HG03280 (cell line): ENCODE data around the gene KY.

ENCODE experiments used
- ATAC-seq: cut with Tn5 transposase; IDR thresholded peaks from one replicate; pipeline ENCODE4 v1.9.1; 2021; ENCODE audit warnings: mild to moderate bottlenecking, moderate library complexity; ENCODE audit not compliant: unreplicated experiment

The KY gene

DNA sequence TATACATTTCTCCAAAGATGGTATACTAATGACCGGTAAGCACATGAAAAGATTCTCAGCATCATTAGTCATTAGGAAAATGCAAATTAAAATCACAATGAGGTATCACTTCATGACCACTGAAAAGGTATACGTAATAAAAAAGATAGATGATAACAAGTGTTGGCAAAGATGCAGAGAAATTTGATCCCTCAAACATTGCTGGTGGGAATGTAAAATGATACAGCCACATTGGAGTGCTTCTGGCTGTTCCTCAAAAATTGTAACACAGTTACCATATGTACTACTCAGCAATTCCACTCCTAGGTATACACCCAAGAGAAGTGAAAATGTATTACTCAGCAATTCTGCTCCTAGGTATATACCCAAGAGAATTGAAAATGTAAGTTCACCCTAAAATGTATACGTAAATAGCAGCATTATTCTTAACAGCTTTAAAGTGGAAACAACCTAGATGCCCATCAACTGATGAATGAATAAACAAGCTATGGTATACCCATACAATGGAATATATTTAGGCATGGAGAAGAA, 25.0 kb upstream of the KY start:
- no peak for ATAC-seq

DNA sequence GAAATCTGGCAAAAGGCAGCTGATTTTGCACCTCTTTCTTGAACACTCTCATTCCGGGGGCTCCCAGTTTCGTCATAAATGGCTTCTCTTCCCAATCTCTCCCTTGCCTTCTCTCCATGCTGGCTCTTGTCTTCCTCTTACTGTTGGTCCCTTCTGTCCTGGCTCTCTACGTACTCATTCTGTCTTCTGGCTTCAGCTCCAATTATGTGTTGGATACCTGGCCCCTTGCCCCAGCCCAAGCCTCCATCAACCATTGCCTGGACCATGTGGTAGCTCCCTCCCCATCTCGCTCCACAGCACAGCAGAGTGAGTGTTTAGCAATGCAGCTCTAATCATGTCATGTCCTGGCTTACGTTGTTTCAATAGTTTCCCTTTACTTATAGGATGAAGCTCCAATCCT, 21.7 kb upstream of the KY start:
- ATAC-seq: no peak

DNA sequence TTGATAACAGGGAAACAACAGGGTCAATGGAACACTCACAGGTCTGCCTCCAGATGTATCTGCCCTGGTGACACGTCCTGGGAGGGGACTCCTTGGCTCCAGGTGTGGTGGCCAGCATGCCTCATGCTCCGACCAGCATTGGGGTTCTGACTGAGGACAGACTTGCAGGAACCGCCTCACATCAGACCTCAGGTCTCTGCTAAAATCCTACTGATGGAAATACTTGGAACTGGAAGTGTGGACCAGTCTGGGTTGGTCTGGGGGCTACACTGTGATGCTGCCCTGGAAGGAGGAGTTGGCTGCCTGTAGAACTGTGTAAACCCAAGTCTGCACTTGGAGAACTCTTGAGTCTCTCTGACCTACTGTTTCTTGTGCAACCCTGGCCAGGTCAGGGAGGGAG, 17.1 kb upstream of the KY start:
- no peak for ATAC-seq

DNA sequence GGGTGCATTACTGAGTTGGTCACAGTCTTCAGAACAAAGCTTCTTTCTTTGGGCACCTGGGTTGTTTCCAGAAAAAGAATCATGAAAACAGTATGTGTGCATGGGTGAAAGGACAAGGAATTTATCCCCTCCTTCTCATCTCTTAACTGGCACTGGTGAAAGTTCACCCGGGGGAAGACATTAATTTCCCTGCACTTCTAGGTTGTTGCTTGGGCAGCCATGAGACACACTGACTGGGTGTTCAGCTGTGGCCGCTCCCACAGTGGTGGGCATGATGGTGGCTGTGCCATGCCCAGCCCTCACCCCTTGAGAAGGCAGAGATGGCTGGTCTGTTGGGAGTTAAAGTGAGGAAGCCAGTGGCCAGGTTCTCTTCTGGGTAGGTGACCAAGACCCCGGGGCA, 16.6 kb upstream of the KY start:
- ATAC-seq: no peak

DNA sequence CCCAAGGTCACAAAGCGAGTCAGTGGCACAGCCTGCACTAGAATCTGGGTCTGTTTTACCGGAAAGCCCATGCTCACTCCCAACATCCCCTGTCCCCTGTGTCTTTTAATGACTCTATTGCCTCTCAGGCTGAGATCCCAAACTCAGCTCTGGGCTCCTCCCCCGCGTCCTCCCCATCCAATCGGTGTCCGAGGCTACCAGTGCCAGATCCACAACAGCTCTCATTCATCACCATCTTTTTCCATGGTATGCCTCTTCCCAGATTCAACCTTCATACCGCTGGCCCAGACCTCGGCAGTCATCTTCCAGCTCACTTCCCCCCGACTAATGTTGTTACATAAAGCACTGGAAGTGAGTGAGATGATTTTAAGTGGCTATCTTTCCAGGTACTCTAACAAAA, 16.1 kb upstream of the KY start:
- ATAC-seq: no peak

DNA sequence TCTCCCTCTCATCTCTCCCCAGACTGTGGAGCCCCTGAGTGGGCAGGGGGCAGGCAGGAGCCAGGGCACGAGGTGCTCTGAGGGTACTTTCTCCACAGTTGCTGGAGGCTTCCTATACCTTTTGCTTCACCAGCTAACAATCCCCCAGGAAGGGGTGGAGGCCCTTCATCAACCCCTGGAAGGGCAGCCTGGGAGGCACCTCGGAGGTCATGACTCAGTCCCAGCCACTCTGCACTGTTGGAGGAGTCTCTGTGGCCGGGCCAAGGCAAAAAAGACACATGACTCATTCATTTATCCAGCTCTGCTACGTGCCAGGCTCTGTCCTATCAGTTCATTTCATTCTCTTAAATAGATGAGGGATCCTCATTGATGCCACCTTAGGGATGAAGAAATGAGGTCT, 15.6 kb upstream of the KY start:
- no peak for ATAC-seq

DNA sequence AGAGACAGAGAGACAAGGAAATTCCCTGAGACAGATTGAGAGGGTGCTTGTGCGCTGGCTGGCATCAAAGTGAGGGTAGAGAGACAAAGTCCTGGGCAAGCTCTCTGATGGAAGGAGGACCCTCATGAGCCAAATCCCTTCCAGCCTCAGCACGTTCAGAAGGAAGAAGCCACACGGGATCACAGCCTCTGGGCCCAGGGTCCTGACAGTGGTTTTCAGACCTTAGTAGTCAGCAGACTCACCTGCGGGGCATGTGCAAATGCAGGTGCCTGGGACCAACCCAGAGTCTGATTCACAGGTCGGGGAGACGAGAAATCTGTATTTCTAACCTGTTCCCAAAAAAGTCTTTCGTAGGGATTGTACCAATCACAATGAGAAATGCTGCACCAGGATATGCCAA, 15.2 kb upstream of the KY start:
- no peak for ATAC-seq

DNA sequence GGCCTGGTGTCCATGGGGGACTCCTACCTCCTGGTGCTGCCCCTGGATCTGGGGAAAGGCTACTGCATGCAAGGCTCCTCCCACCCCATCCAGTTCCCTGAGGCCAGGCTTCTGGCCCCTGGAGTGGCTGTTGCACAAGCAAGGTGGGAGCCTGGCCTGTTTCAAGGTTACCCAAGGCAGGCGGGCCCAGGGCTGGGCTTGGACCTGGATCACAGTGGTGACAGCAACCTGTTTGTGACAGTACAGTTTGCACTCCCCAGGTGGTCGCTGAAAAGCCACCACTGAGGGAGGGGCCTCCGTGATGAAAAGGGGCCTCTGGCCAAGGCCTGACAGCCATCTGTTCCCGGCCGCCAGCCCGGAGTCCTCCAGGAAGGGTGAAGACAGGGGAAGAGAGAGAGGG, 14.4 kb upstream of the KY start:
- no peak for ATAC-seq

DNA sequence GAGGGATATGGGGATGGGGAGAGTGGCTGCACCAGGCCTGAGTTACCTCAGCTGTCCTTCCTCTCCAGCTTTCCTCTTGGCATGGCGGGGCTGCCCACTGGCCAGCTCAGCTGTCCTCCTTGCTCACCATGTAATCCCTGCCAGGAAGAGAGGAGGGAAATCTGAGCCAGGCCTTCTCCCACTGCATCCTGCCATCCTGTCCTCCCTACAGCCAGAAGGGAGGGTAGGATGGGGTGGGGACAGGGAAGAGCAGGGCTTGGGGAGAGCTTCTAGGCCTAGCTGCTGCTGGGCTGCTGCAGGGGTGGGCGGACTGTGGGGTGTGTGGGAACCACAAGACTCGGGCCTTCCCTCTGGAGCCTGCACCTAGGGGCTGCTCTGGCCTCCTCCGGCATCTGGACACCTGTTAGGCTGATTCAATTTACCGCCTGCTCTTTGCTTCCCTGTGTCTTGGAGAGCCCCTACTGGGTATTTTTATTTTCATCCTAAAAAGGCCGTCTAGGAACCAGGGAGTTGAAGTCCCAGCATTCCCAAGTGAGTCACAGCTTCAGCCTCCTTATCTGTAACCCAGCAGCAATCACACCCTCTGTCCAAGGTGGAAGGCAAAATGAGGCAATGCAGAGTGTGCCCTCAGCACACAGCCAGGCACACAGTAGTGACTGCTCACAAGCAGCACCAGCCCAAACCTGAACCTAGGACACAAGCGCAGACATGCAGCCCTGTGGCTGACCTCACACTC, 13.1 kb upstream of the KY start:
- no peak for ATAC-seq

DNA sequence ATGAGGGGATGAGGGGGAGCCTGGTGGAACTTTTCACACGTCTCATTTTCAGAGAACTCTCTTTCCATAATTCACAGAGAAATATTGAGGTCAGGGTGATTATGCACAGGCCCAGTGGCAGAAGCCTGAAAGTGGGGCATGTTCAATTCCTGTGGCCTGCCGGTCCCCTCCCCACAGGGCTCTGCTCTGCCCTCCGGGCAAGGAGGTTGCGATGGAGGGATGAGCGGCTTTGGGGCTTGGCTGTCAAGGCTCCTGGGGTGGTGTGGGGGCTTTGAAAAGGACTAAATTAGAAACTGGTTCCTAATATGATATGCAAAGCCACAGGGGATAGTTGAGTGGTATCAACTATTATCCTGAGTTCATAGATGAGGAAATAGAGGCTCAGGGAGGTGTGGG, 9.2 kb upstream of the KY start:
- no peak for ATAC-seq

DNA sequence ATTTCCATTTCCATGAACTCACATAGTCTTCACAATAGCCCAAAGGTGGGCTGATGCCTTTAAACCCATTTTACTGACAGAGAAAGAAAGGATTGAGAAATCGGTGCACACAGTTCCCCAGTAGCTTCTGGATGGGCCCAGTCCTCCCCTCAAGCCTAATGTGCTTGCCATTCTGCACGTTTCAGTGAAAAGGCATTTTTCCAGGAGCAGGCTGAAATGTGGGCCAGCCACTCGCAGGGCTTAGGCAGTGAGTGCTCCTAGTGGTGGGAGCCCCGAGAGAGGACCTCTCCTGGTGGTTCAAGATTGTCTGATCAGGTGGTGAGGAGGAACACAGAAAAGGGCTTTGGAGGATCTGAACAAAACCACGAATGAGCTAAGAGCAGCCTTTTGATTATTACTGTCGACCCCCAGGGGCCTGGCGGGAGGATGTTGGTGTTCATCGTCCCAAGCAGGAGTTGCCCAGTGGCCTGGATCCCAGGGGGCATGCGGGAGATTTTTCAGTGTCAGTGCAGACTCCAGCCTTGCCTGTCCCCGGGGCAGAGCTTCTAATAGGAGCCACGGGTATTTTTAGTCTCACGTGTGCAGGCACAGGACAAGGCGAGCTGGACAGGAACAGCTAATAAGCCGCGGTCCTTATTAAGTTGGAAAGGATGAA, 8.7 kb upstream of the KY start:
- no peak for ATAC-seq

DNA sequence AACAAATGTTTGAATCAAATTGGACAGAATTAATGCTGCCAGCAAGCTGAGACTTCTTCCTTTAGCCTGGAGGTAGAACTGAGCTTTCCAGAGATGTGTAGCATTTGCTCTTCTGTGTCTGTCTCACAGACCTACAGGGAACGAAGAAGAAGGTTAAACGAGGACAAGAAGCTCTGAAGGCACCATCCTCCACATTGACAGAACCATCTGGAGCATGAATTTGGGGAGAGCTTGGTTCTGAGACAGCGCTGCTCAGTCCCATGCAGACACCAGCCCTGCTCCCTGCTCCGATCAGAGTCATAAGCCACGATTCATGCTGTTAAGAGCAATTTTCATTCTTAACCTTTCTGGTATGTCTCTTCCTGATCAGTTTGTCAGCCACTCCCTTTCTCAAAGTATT, 7.7 kb upstream of the KY start:
- no peak for ATAC-seq

DNA sequence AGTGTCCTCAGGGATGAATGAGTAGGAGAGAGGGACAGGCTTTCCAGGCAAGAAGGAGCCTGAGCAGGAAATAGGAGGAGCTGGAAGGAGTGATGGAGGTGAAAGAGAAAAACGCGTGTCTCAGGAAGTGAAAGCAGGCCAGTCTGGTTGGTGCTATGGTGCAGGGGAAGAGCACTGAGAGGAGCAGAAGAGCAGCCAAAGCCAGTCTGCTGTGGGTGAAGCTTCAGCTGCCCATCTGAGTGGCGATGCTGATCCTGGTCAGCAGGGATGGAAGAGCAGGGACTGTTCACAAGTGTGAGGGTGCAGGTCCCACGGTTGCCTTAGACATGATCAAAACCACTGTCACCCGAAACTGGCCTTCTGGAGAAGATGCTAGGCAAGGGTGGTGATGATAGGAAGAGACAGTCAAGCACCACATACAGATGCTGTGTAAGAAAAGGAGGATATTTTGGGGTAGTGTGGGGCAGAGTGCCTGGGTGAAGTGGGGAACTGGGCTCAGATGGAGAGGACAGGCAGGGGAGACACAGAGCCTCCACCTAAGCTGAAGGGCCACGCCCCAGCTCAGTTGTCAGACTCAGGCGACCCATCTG, 5.5 kb upstream of the KY start:
- ATAC-seq: no peak

DNA sequence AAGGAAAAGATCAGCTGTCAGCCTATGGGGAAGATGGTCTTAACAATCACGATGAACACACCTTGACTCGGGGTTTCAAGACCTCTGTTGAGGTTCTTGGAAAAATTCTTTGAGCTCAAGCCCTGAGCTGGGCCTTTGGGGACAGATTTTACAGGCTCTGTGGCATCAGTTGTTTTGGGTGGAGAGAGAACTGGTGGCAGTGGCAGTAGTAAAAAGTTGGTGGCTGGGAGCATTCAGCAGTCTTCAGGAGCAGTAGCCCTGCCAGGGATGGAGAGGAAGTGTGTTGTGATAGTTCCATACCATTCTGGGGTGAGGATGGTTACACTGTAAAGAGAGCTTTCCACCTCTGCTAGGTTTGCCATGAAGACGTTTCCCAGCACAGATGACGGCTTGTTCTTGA, 4.9 kb upstream of the KY start:
- no peak for ATAC-seq

DNA sequence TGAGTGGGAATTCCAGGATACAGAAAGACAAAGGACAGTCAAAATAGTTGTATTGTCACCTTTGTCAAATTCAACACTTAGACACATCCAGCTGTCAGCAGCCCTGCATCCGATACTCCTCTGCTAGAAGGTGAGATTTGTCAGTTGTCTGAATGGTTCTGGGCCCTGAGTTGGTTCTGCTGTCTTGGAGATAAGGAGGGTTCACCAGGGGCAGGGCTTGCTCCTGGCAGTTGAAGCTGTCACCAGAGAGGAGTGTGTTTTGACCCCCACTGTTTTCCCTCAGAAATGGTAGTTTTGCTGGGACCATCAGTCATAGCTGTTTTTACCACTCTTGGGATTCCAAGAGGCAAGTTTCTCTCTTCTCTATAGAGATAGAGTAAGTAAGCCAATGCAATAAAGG, 3.2 kb upstream of the KY start:
- no peak for ATAC-seq

DNA sequence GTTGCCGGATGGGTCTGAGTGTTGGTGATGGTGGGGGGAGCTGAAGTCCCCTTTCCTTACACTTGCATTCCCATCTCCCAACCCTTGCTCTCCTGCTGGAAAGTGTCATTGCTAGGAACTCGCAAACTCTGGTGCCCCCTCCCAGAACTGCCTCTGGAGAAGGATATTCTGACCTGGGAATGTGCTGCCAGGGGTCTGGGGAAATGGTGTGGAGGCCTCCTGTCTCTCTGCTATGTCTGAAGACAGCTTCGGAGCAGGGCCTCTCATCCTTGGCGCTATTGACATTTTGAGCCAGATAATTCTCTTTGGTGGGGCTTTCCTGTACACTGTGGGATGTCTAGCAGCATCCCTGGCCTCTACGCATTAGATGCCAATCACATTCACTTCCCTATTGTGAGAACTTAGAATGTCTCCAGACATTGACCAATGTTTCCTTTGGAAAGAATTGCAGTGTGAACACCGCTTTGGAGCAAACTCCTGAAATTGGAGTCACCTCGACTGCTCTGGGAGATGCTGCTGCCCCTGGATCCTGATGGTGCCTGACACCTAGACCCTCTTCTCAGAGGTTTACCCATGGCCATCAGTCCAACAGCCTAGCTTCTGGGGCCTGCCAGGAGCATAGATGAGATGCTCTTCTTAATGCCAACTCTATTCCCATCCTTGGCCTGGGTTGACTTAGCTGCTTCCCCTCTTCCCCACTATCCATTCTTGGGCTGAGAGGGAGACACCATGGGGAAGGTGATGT, 2.2 kb upstream of the KY start:
- no peak for ATAC-seq

DNA sequence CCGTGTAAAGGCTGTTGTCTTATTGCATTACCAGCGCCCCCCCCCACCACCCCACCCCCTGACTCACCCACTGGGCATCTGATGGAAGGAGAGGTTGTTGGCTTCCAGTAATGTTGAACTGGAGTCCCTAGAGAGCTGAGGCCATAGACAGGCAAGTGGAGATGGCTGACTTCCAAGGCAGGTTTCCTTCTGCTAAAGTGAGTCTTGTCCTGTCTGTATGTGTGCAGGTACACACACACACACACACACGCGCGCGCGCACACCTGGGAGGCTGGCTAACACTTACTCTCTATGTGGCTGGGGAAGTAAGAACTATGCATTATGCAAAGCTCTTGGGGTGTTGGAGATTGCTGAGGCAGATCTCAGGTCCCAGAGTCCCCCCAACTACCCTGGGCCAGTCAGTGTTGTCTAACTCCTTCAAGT, 1.6 kb upstream of the KY start:
- no peak for ATAC-seq

DNA sequence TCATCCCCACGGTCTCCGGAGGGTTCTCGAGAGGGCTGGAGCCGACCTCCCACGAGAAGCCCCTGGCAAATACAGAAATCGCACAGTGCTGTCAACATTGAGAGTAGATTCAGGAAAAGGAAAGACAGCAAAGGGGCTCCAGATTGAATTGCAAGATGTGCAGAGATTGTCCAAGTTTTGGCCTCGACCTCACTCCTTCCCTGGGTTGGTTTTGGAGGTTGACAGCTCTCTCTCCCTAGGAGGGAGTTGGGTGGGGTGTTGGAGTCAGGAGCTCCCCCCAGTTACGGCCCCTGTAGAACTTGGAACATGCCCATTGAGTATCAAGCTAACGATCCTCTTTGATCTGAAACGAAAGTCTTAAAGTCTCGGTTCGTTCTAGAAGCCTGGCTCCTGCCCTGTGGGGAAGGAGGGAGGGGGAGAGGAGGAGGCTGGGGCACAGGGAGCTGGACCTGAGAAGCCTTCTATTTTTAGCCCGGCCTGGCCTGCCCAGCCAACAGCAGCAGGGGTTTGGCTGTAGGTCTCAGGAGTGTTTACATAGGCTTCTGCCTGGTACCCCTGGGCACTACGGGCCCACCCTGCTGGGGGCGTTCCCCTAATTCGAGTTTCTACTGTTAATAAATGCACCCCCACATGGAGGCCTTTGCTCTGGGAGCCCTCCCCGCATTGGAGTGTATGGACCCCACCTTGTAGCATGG, 672 bp upstream of the KY start:
- ATAC-seq: no peak

DNA sequence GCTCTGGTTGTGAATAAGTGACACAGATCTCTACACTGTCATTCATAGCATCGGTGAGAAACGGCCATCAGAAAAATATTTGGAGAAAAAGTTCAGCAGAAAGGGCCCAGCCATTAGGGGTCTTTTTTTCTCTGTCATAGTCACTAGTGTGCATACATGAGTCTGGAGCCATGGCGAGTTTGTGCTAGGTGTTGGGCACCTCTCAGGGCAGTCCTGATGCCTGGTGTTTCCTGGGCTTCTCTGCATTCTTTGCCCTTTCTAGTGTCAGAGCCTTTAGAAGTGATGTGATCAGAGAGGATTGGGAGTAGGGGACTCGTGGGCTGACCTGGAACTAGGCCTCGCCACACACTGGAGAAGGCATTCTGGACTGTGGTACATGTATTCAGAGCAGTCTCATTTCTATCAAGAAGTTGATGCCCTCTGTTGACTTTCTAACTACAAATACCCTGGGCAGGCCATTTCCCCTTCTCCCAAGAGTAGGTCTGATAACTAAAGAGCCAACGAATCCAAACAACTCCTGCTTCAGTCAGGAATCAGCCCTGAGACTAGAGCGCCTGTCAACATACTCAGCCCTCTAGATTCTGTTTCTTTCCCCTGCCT, 1.6 kb downstream of the KY start:
- ATAC-seq: no peak

DNA sequence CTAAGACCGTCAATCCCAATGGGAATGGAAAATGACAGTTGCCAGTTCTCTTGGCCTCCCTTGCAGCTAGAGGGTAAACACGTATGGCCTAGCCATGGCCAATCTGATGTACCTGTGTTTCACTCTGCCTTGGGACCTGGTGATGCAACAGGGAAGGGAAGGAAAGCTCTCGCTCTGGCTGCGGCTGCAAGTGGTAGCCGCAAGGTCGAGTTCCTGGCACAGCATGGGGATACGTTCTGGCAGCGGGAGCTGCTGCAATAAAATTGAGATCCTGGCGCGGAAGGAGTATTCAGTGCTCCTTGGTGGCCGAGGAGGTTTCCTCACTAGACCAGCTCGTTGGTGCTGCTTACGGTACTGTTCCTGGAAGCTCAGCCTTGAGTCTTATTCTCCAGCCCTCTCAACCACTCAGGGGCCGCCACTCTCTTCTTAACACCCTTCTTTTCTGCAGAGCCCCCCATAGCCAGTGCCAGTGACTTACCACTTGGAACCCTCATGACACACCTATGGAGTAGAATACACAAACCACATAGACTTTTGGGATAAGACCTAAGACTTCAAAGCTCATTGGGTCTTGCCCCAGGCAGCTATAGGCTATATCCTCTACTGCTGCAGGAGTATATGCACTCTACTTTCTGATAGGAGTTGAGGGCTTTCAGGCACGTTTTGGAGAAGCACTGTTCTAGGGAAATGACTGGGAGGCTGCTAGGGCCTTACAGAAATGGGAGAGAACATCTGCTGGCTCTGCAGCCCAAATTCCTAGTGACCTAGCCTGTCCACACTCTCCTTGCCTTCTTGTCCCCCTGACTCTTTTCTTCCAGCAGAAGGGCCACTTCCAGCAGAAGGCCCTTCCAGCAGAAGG, 2.7 kb downstream of the KY start:
- ATAC-seq: no peak
